Right lobe of liver (tissue), 6 donors: ENCODE results near the gene FEM1C. TPM values are rescaled to one million over a fixed set of nuclear protein-coding genes. Genes with fewer than 3 reads are reported as not detected.

Experiments used
- ATAC-seq, 4 donors: fragments of 200-7000 bp; cut with Tn5 transposase; one replicate each; pipeline ENCODE4 v1.9.1; 2020; ENCODE audit warnings: mild to moderate bottlenecking in 4 of 4, moderate library complexity in 4 of 4
- DNase-seq, 3 donors: peaks; one replicate each; pipeline ENCODE4 v3.0.0-alpha.2; 2020
- H3K27ac ChIP-seq, 3 donors: fragments of 200-600 bp; one replicate each; pipeline ENCODE4 v1.8.0; 2022
- H3K27me3 ChIP-seq, 2 donors: fragments of 200-600 bp; one replicate each; pipeline ENCODE4 v1.8.0; 2022
- H3K36me3 ChIP-seq, 4 donors: fragments of 200-600 bp; sonication (generic) in 1 of 4; one replicate each; pipeline versions ENCODE4 v1.5.1 to v1.8.0; 2017 to 2022; ENCODE audit warnings: control low read depth in 1 of 4
- H3K4me1 ChIP-seq, 4 donors: fragments of 200-600 bp; sonication (generic) in 1 of 4; one replicate each; pipeline versions ENCODE4 v1.5.1 to v1.8.0; 2017 to 2022; ENCODE audit warnings: control low read depth in 1 of 4
- H3K4me3 ChIP-seq, 3 donors: fragments of 200-600 bp; one replicate each; pipeline ENCODE4 v1.8.0; 2022
- H3K9me3 ChIP-seq, 4 donors: fragments of 200-600 bp; sonication (generic) in 1 of 4; one replicate each; pipeline versions ENCODE4 v1.5.1 to v1.8.0; 2017 to 2022; ENCODE audit warnings: control low read depth in 1 of 4
- POLR2A ChIP-seq: fragments of 450-650 bp; IDR thresholded peaks from one replicate; pipeline ENCODE4 v1.6.1; 2017; ENCODE audit warnings: antibody characterized with exemption, mild to moderate bottlenecking
- WGBS: methylation state at CpG from one replicate; pipeline ENCODE4 v1.1.6; 2018; ENCODE audit warnings: low coverage, low lambda C conversion rate; ENCODE audit not compliant: insufficient coverage; ENCODE audit errors: missing lambda C conversion rate; 5-methylcytosine and 5-hydroxymethylcytosine counted together
- intact Hi-C, 2 donors: fragments of 100-400 bp; cut with DNase I; formaldehyde crosslinking; loops; one replicate each; pipeline versions ENCODE4 v1.11.2 to v1.14.1; 2022
- total RNA-seq, 6 experiments: library from RNA; depleted of rRNA in 2 of 6; stranded (reverse); fragments of >200 nt in 2 of 6; fragmentation: NEBNext Ultra II Directional in 3 of 6; extraction: Animal tissue kit (Norgen Biotek cat#: 25700) in 3 of 6; gene quantifications; one replicate each; pipeline versions ENCODE4 v1.1.0 to v1.2.4, GENCODE V29; 2016 to 2023
- TF ChIP-seq, protein P1 (sequence below), 4 donors: fragments of 200-600 bp in 3 of 4; fragments of 450-650 bp in 1 of 4; IDR thresholded peaks; one replicate each; pipeline versions ENCODE4 v1.5.1 to v1.8.0; 2016 to 2022; ENCODE audit warnings: antibody characterized with exemption in 4 of 4, mild to moderate bottlenecking in 2 of 4
- donor health status: DM: no; HTN: yes; CAD: no.
- donor health status: DM: no; HTN: no; CAD: no.
- donor health status: DM: no; HTN: no; CAD: no.
- donor health status: DM: no; HTN: yes; CAD: no.
- donor health status: DM: no; HTN: yes; CAD: no.

FEM1C gene
- total RNA-seq, 6 experiments from 2014 or later, result 8.7 to 12.2 (median 11.0) TPM

- DNase-seq (no peak), ATAC-seq (peak; percentile 71 to 88 (median 75))
- Histone ChIP-seq H3K9me3 (no peaks in the 10 kb centered on the region), H3K4me3 (no peak overlapping the region), H3K36me3 (no peaks in the 10 kb centered on the region), H3K27me3 (no peaks in the 10 kb centered on the region), H3K27ac (peak overlapping the region in 2 of 3 donors; percentile 67 to 84), H3K4me1 (peaks cover 0 to 33% (median 7%) of the 10 kb centered on the region in 4 donors)
- intact Hi-C loops, result no loop called here
- no peak for TF ChIP-seq POLR2A
- TF ChIP-seq, protein P1, sequence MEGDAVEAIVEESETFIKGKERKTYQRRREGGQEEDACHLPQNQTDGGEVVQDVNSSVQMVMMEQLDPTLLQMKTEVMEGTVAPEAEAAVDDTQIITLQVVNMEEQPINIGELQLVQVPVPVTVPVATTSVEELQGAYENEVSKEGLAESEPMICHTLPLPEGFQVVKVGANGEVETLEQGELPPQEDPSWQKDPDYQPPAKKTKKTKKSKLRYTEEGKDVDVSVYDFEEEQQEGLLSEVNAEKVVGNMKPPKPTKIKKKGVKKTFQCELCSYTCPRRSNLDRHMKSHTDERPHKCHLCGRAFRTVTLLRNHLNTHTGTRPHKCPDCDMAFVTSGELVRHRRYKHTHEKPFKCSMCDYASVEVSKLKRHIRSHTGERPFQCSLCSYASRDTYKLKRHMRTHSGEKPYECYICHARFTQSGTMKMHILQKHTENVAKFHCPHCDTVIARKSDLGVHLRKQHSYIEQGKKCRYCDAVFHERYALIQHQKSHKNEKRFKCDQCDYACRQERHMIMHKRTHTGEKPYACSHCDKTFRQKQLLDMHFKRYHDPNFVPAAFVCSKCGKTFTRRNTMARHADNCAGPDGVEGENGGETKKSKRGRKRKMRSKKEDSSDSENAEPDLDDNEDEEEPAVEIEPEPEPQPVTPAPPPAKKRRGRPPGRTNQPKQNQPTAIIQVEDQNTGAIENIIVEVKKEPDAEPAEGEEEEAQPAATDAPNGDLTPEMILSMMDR (IDR thresholded peaks at IDR 0.05), result no peak
- 71% methylated on average over 3 of the region's 3 CpGs for WGBS
These were observed 13.3 kb upstream of the FEM1C start for GRCh38 chr5:115557667-115558387.

DNA sequence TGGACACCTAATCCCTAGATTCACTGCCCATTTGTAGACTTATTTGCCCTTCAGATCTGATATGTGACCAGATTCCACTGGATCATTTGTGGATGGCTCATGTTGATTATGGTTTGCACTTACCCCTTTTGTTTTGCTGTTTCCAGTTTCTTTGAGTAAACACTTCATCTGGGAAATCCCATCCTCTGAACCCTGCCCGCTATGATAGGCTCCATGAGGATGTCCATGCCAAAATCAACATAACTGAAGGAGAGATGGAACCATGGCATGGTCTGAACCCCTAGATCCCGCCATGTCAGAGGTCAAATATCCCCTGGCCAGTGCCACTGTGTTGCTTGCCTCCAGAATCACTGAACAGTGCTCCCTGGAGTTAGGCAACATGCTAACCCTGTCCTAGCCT, 11.7 kb upstream of the FEM1C start:
- no peak overlapping the region for H3K4me3 ChIP-seq
- H3K9me3 ChIP-seq, result no peaks in the 10 kb centered on the region
- DNase-seq (no peak), ATAC-seq (peak; percentile 48 to 74 (median 58))
- H3K36me3 ChIP-seq, result no peaks in the 10 kb centered on the region
- intact Hi-C loops, result no loop called here
- TF ChIP-seq, protein P1 (IDR thresholded peaks at IDR 0.05), result no peak
- TF ChIP-seq POLR2A, result no peak
- 28% methylated on average over 2 of the region's 2 CpGs for WGBS
- H3K4me1 ChIP-seq, result peaks cover 0 to 33% (median 7%) of the 10 kb centered on the region in 4 donors
- no peaks in the 10 kb centered on the region for H3K27me3 ChIP-seq
- H3K27ac ChIP-seq, result peak overlapping the region in 1 of 3 donors; percentile 2

- Histone ChIP-seq H3K27me3 (no peaks in the 10 kb centered on the region), H3K4me1 (peaks cover 0 to 33% (median 7%) of the 10 kb centered on the region in 4 donors), H3K4me3 (no peak overlapping the region), H3K9me3 (no peaks in the 10 kb centered on the region), H3K27ac (no peak overlapping the region), H3K36me3 (no peaks in the 10 kb centered on the region)
- 75% methylated on average over 4 of the region's 4 CpGs for WGBS
- DNase-seq (no peak), ATAC-seq (peak; percentile 27 to 65 (median 51))
- intact Hi-C loops, result no loop called here
- TF ChIP-seq POLR2A, result no peak
- TF ChIP-seq, protein P1 (IDR thresholded peaks at IDR 0.05), result no peak
These were observed 10.6 kb upstream of the FEM1C start for GRCh38 chr5:115555084-115555633.

GRCh38 chr5:115553082-115553481, 8.5 kb upstream of the FEM1C start:
- TF ChIP-seq, protein P1 (IDR thresholded peaks at IDR 0.05), result no peak
- no peak for TF ChIP-seq POLR2A
- no peak for DNase-seq
- WGBS, result 79% methylated on average over 4 of the region's 4 CpGs
- intact Hi-C loops, result no loop called here
- no peaks in the 10 kb centered on the region for H3K9me3 ChIP-seq
- no peak overlapping the region for H3K4me3 ChIP-seq
- no peaks in the 10 kb centered on the region for H3K36me3 ChIP-seq
- peaks cover 0 to 25% (median 4%) of the 10 kb centered on the region in 4 donors for H3K4me1 ChIP-seq
- H3K27ac ChIP-seq, result no peak overlapping the region
- no peaks in the 10 kb centered on the region for H3K27me3 ChIP-seq
- no peak for ATAC-seq
